ENCODE results near the gene FXYD5.

DNA sequence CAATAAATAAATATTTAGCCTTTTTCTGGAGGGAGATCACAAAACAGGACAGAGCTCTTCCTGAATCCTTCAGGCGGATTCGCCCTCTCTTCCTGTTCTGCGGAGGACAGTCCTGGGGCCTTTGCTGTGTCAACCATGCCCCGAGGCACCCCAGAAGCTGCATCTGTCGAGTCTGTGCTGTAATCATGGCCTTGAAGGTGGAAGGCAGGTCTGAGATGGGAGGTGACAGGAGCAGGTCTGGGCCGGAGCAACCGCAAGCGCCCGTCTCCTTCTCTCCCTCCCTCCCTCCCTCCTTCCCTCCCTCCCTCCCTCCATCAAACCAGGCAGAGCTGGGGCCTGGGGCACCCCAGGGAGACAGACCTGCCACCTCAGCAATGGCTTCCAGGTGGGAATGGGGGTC is 43.6 kb upstream of the FXYD5 start:
- no peak for TF ChIP-seq POLR2A (IDR thresholded peaks at IDR 0.05; ENCODE audit: low read depth, low read length)
- no peak for TF ChIP-seq POLR2AphosphoS5 (IDR thresholded peaks at IDR 0.05; ENCODE audit: low read depth, low read length)
- no peak for TF ChIP-seq TAF1 (IDR thresholded peaks at IDR 0.05; ENCODE audit: borderline replicate concordance, low read depth, low read length)
